HG02610 (cell line): Measurements from ENCODE around the gene ITSN1.
"Not testable (repeated sequence)": the region's sequence is repeated elsewhere in the genome, so short reads cannot be mapped to it uniquely, and the experiment has no call there.

Experiments used
- ATAC-seq: cut with Tn5 transposase; IDR thresholded peaks from one replicate; pipeline ENCODE4 v1.9.1; 2021; ENCODE audit warnings: mild to moderate bottlenecking, moderate library complexity; ENCODE audit not compliant: unreplicated experiment

The ITSN1 gene

DNA sequence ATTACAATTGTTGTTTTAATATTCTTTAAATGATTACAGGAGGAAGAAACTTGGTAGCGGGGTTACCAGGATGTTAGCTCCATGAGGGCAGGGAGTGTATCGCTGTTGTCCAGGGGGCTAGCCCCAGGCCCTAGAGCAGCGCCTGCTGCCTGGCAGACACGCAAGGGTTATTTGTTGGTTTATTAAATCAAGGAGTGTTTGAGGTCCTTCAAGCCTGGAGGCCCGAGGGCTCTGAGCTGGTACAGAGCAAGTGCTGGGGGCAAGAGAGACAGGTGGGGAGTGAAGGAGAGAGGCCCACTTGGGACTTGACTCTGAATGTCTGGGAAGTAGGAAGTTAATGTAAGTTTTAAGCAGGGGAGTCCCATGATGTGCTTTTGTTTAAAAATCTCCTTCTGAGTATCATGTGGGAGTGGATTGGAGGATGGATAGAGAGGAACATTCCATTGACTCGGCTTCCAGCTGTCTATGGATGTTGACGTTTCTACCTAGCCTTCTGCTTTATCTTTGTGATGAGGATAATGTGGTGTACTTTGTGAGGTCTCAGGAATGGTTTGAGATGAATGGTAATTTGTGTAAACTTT is 8.7 kb downstream of the ITSN1 start:
- no peak for ATAC-seq

DNA sequence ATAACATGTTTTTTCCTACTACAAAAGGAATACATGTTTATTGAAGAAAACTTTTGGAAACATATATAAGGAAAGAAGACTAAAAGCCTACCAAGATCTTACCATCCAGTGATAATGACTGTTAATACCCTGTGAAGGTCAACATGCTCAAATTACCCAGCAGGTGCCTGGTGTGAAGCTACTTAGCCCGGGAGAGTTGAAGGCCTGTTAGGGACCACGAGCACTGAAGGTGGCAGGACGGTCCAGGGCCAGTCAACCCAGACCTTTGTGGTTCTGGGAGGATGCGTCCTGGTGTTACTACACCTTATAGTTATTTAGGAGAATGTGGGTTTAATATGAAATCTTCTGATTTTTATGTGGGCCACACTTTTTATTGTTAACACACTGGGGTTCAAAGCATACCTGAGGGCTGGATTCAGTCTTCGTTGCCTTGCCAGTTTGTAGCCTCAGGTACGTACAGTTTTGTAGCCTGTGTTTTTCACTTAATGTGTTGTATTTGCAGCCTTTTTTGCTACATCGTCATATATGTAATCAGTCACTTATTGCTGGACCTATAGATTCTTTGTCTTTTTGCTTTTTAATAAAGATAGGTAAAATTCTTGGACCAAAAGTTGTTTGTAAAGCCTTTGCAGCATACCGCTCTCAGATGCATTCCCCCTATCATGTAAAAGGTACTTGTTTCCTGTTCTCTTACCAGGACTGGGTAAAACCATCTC is 9.8 kb downstream of the ITSN1 start:
- no peak for ATAC-seq

DNA sequence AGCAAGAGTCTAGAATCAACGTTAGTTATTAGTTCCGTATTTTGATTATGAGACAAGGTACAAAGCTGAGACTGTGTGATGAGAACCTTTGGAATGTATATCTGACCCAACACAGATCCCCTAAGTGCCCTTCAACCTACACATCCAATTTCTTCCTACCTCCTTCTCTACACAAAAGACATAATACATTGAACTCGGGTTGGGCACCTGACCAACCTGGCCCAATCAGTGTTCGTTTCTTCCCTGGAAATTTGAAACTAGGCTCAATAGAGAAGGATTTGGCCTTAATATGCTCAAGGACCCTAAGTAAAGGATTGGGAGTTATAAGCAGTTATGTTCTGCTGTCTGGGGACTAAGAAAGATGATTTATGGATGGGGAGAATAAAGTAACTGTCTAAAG is 12.1 kb downstream of the ITSN1 start:
- no peak for ATAC-seq

DNA sequence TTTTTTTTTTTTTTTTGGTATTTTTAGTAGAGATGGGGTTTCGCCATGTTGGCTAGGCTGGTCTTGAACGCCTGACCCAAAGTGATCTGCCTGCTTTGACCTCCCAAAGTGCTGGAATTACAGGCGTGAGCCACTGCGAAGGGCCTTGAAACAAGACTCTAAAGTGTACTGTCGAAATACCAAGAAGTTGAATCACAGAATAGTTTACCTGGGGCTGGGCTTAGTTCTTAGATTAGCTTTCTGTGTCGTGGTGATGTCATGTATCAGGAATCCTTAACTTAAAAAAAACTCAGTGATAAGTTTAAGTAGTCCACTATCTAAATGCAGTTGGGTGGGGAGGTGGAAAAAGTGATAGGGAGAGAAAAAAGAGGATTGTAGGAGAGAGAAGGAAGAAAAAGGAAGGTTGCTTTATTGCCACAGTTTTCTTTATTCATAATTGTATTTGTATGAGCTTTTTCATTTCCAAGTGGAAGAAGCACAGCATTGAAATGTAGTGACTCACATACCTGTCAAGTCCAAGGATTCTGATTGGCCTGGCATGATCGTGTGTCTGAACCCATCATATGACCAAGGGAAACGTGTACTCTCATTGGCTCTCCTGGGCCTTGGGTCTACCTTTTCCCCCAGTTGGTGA is 13.4 kb downstream of the ITSN1 start:
- ATAC-seq, result no peak

DNA sequence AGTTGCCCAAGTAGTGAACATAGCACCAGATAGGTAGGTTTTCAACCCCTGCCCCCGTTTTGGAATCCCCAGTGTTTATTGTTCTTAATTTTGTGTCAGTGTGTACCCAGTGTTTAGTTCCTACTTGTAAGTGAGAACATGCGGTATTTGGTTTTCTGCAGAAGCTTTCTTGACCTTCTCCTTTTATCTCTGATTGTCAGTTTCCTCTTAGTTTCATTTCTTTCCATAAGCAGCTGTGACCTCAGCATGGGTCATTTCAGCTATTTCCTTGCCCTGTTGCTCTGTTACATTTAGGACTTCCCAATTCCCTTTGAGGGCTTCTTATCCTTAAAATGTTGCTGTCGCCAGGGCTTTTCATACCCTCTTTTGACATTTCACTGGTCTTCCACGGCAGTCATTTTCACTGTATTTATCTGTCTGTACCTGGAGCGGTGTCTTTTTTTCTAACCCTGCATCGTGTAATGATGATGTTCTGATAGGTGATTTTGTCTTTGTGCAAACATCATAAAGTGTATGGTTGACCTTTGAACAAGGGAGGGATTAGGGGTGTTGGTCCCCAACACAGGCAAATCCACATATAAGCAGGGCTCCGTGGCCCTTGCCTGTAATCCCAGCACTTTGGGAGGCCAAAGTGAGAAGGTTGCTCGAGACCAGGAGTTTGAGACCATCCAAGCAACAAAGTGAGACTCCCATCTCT is 15.0 kb downstream of the ITSN1 start:
- no peak for ATAC-seq

DNA sequence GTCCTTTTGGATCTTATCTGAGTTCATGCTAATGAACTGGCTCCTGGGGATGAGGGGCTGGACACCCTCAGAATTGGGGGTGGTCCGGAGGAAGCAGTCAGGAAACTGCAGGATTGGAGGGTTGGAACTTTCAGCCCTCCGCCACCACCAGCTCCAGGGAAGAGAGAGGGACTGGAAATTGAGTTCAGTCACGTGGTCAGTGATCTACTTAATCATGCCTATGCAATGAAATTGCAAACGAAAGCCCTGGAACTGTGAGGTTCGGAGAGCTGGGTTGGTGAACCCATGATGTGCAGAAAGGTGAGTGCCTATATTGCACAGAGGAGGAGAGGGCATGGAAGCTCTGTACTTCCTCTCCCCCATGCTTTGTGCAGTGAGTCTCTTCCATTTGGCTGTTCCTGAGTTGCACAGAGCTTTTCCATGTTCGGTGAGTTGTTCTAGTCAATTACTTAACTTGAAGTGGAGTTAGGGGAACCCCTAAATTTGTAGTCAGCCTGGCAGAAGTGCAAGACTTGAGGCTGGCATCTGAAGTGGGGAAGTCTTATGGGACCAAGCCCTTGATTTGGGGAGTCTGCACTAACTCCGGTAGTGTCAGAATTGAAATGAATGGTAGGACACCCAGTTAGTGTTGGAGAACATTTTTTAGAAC is 16.7 kb downstream of the ITSN1 start:
- no peak for ATAC-seq

- no peak for ATAC-seq
These were observed 17.3 kb downstream of the ITSN1 start for GRCh38 chr21:33659568-33659949.

- no peak for ATAC-seq
These were observed 18.1 kb downstream of the ITSN1 start for GRCh38 chr21:33660406-33660805.

- ATAC-seq, result no peak
These were observed 18.8 kb downstream of the ITSN1 start for GRCh38 chr21:33661146-33661545.

DNA sequence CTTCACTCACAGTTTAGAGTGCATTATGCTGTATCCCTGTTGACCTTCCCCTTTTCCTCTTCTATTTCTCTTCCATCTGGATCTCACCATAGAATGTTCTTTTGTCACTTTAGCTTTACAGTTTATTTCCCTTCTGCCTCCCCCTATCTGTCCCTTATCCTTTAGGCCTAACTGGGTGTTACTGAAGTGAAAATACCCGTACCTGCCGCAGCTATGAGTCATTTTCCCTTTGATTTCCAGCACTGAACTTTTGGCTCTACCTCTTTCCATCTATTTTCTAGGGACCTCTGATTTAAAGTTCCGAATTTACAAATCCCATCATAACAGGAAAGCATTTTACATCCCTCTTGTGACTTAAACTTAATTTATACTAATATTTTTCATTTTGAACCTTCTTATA is 19.7 kb downstream of the ITSN1 start:
- ATAC-seq, result no peak

- no peak for ATAC-seq
These were observed 20.9 kb downstream of the ITSN1 start for GRCh38 chr21:33663241-33663640.

DNA sequence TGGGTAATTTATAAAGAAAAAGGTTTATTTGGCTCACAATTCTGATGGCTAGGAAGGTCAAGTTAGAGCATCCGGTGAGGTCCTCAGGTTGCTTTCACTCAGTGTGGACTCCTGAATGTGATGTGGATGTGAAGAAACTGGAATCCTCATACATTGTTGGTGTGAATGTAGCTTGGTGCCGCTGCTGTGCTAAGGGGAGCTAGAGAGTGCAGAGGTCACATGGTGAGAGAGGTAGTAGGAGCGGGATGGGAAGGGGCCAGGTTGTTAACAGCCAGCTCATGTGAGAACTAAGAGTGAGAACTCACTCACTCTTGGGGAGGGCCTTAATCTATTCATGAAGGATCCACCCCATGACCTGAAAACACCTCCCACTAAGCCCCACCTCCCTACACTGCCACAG is 21.8 kb downstream of the ITSN1 start:
- ATAC-seq, result no peak

DNA sequence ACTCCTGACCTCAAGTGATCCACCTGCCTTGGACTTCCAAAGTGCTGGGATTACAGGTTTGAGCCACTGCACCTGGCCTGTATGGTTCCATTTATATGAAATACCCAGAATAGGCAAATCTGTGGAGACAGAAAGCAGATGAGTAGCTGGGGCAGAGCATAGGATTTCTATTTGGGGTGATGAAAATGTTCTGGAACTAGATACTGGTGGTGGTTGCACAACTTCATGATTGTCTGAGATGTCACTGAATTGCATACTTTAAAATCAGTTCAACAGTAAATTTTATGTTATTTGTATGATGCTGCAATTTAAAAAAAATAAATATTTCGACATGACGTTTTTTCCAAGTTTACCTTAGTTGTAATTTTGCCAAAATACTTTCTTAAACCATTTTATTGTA is 23.9 kb downstream of the ITSN1 start:
- no peak for ATAC-seq

- ATAC-seq, result no peak
These were observed 25.3 kb downstream of the ITSN1 start for GRCh38 chr21:33667636-33668035.

- ATAC-seq, result no peak
These were observed 25.9 kb downstream of the ITSN1 start for GRCh38 chr21:33668180-33668579.

GRCh38 chr21:33668620-33669019 is 26.3 kb downstream of the ITSN1 start:
- no peak for ATAC-seq

DNA sequence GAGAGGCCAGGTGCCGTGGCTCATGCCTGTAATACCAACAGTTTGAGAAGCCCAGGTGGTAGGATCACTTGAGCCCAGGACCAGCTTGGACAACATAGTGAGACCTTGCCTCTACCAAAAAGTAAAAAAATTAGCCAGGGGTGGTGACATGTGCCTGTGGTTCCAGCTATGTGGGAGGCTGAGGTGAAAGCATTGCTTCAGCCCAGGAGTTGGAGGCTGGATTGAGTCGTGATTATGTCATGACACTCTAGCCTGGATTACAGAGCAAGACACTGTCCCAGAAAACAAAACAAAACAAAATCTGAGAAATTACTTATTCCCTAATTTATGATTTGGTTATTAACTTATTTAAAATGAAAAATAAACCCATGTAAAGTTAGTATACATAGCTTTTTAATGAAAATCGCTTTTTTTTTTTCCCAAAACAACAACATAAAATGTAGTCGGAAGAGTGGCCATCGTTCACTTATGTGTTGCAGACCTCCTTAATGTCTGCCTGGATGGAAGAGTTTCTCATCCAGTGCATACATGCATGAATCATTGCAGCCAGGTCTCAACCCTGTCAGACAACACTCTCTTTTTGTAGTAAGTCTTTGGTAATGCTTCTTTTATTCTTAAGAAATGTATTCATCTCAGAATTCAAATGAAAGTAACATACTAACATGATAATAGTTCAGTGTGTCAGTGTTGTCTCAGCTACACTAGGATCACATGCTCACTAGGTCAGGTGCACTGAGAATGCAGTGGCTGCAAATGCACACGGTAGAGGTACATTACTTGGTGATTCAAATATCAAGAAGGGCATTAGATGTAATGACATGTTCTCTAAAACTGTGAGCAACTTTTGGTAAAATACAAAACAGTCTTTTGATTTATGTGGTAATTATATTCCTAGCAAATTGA is 28.0 kb downstream of the ITSN1 start:
- no peak for ATAC-seq

GRCh38 chr21:33673473-33673872 is 31.2 kb downstream of the ITSN1 start:
- no peak for ATAC-seq

- no peak for ATAC-seq
These were observed 31.9 kb downstream of the ITSN1 start for GRCh38 chr21:33674226-33674625.

- ATAC-seq, result not testable (repeated sequence)
These were observed 34.4 kb downstream of the ITSN1 start for GRCh38 chr21:33676666-33677065.
